A673 (cell line): ENCODE results near the gene LAMB4. TPM values are rescaled to one million over a fixed set of nuclear protein-coding genes. Genes with fewer than 3 reads are reported as not detected.

ENCODE experiments used
- BruUV-seq: library from RNA; stranded (reverse); fragments of 400-500 nt; replicated peaks from 2 replicates; lab custom pipeline; 2021; lab: Mats Ljungman, UMichigan
- CTCF ChIA-PET: fragments of 300-600 bp; sonication (Branson Sonifier 250); formaldehyde crosslinking; loops from one replicate; lab custom pipeline; 2022; ENCODE audit warnings: antibody characterized with exemption; lab: Charles Lee
- POLR2A ChIA-PET: fragments of 300-600 bp; sonication (Branson Sonifier 250); formaldehyde crosslinking; loops from one replicate; lab custom pipeline; 2022; ENCODE audit warnings: antibody characterized with exemption; ENCODE audit not compliant: low non-redundant PET; lab: Charles Lee
- DNase-seq: peaks from one replicate; pipeline ENCODE4 v3.0.0-alpha.2; 2015; ENCODE audit warnings: low spot score
- H3K27ac ChIP-seq: fragments of 200-600 bp; sonication (generic); 2 replicates; pipeline ENCODE4 v1.5.1; 2016; ENCODE audit warnings: mixed run types, low read depth, mild to moderate bottlenecking, mixed read lengths, antibody characterized with exemption, low read length; ENCODE audit not compliant: poor library complexity, severe bottlenecking
- H3K27me3 ChIP-seq: fragments of 200-600 bp; sonication (generic); replicated peaks from 2 replicates; pipeline ENCODE4 v1.6.1; 2017; ENCODE audit warnings: mixed run types, low read depth, mild to moderate bottlenecking, mixed read lengths, antibody characterized with exemption, low read length; ENCODE audit not compliant: insufficient read depth, poor library complexity
- H3K36me3 ChIP-seq: fragments of 200-600 bp; sonication (generic); 2 replicates; pipeline ENCODE4 v1.6.1; 2016; ENCODE audit warnings: mixed run types, mild to moderate bottlenecking, mixed read lengths, antibody characterized with exemption, low read length; ENCODE audit not compliant: insufficient read depth, poor library complexity, severe bottlenecking
- H3K4me1 ChIP-seq: fragments of 200-600 bp; sonication (generic); 2 replicates; pipeline ENCODE4 v1.6.1; 2017; ENCODE audit warnings: mixed run types, mild to moderate bottlenecking, mixed read lengths, antibody characterized with exemption, low read length; ENCODE audit not compliant: insufficient read depth, poor library complexity, severe bottlenecking
- H3K4me3 ChIP-seq: fragments of 200-600 bp; sonication (generic); 2 replicates; pipeline ENCODE4 v1.5.1; 2016; ENCODE audit warnings: low read depth, mixed run types, mild to moderate bottlenecking, mixed read lengths, low read length; ENCODE audit not compliant: poor library complexity, severe bottlenecking
- H3K9me3 ChIP-seq: fragments of 200-600 bp; sonication (generic); 2 replicates; pipeline ENCODE4 v1.6.1; 2016; ENCODE audit warnings: mixed run types, low read depth, mild to moderate bottlenecking, mixed read lengths, antibody characterized with exemption, low read length; ENCODE audit not compliant: poor library complexity, severe bottlenecking
- EZH2 ChIP-seq: fragments of 200-600 bp; sonication (generic); IDR thresholded peaks from 2 replicates; pipeline ENCODE4 v1.6.1; 2017; ENCODE audit warnings: borderline replicate concordance, low read depth, mild to moderate bottlenecking, mixed read lengths, antibody characterized with exemption, low read length; ENCODE audit not compliant: poor library complexity, severe bottlenecking
- intact Hi-C: fragments of 100-400 bp; cut with micrococcal nuclease; formaldehyde crosslinking; loops from one replicate; pipeline ENCODE4 v1.10.0; 2022; ENCODE audit not compliant: unreplicated experiment
- total RNA-seq: library from RNA; stranded (reverse); gene quantifications from 2 replicates; pipeline ENCODE4 v1.2.3, GENCODE V29; 2021
- TF ChIP-seq, protein P1 (sequence below): fragments of 300-800, 200-600 bp; sonication (generic); conservative IDR thresholded peaks from 2 replicates; pipeline ENCODE4 v1.5.1; 2017; ENCODE audit warnings: low read depth, mild to moderate bottlenecking, antibody characterized with exemption, low read length, moderate library complexity, mixed read lengths

LAMB4 gene
- total RNA-seq, 1 experiment from 2014 or later: 0.21 TPM

DNA sequence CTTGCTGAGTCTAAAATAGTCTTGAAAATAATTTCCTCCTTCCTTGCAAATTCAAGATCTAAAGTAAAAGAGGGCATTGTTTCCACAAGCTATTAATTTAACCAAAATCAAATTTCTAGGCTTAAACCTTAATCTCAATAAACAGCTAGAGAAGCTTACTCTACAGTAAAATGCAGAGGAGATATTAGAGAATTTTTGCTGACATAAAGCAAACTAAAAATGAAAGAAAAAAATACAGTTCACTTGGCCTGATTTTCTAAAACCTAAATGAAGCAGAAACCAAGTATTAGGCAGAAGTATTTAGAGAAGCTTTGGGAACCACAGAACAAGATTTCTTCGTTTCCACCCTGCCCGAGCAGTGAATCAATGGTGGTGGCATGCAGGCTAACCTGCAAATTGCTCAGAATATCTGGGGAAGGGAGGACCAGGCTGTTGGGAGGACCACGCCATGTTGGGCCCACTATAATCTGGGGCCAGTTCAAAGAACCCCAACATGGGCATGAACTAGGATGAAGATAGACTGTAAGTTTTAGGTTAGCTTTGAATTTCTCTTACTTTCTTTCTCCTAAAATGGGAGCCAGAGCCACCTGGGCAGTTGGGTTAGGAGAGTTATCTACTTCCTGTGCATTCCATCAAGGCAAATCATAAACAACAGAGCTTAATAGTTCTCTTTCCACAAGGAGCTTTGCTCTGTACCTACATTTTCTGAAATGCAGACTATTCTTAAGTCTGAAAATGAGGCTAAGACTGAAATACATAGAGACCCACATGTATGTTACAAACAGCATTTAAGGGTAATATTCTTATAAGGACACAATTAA is 131.3 kb downstream of the LAMB4 start:
- CTCF ChIA-PET: no interaction called here
- BruUV-seq: no TSS peak

DNA sequence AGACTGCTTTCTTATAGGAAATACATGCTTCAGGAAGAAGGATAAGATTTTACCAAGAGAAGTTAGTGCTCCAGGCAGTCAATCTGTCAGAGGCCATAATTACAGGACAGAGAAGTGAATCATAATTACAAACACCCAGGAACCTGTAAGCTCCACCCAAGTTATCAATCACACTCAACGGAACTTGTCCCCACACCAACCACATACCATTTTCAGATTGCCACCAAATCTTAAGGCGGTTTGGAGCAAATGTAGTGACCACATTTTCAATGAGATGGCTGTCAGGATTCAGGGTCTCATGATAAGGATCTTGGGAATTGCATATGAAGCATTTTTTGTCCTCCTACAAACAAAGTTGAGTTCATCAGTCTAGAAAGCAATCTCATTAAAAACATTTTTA is 132.0 kb downstream of the LAMB4 start:
- intact Hi-C loops: no loop called here
- H3K4me3 ChIP-seq: no peak overlapping the region
- DNase-seq: no peak
- TF ChIP-seq EZH2: no peak
- TF ChIP-seq, protein P1, sequence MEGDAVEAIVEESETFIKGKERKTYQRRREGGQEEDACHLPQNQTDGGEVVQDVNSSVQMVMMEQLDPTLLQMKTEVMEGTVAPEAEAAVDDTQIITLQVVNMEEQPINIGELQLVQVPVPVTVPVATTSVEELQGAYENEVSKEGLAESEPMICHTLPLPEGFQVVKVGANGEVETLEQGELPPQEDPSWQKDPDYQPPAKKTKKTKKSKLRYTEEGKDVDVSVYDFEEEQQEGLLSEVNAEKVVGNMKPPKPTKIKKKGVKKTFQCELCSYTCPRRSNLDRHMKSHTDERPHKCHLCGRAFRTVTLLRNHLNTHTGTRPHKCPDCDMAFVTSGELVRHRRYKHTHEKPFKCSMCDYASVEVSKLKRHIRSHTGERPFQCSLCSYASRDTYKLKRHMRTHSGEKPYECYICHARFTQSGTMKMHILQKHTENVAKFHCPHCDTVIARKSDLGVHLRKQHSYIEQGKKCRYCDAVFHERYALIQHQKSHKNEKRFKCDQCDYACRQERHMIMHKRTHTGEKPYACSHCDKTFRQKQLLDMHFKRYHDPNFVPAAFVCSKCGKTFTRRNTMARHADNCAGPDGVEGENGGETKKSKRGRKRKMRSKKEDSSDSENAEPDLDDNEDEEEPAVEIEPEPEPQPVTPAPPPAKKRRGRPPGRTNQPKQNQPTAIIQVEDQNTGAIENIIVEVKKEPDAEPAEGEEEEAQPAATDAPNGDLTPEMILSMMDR: no peak
- H3K36me3 ChIP-seq: peaks cover 35% of the 10 kb centered on the region
- ChIA-PET CTCF (no interaction called here), POLR2A (no interaction called here)
- H3K27me3 ChIP-seq: no peaks in the 10 kb centered on the region
- H3K9me3 ChIP-seq: no peaks in the 10 kb centered on the region
- H3K27ac ChIP-seq: peak overlapping the region; percentile 24
- BruUV-seq: no TSS peak
- peaks cover 79% of the 10 kb centered on the region for H3K4me1 ChIP-seq

More for the DNA sequence above, 131.3 kb downstream of the LAMB4 start:
- Histone ChIP-seq H3K9me3 (no peaks in the 10 kb centered on the region), H3K27ac (peak overlapping the region; percentile 24), H3K27me3 (no peaks in the 10 kb centered on the region), H3K36me3 (peaks cover 28% of the 10 kb centered on the region), H3K4me1 (peaks cover 73% of the 10 kb centered on the region), H3K4me3 (no peak overlapping the region)
- POLR2A ChIA-PET: interaction anchor here (0.6 kb wide), 1 partner anchor 91 kb away, joined by 6 read pairs; no protein-coding TSS in a partner anchor
- TF ChIP-seq, protein P1: no peak
- no peak for TF ChIP-seq EZH2
- intact Hi-C loops: no loop called here
- no peak for DNase-seq

DNA sequence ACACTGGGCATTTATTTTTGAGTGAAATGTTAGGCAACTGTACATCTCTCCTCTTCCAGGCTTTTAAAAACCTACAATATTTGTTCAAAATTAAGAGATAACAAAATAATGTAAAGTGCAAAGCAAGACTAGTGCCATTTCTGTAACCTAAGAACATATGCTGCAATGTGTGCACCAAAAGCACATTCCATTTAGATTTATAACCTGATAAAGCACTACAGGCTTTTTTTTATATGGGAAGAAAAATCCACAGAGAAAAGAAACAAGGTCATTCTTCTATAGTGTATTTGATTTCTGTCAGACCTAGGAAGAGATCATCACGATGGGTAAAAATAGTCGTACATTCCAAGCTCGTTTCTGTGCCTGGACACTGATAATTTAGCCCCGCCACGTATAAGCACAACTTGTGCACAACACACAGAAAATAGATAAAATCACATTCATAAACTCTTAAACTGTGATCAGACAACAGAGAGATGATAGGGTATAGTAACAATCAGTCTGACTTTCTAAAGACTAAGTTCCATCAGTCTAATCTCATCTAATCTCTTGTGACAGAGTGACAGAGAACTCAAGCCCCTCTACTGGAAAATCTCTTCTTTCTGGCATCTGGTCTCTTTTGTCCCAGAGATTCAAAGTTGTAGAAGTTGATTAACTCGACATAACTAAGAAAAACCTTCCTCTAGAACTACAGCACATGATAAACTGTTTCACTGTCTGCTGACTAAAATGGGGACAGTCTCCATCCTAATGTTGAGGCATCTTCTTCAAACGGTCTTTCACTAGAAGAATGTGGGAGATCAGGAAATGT is 133.9 kb downstream of the LAMB4 start:
- BruUV-seq: no TSS peak
- Histone ChIP-seq H3K4me1 (peaks cover 77% of the 10 kb centered on the region), H3K9me3 (no peaks in the 10 kb centered on the region), H3K27ac (peak overlapping the region; percentile 90), H3K4me3 (peak overlapping the region; percentile 22), H3K27me3 (no peaks in the 10 kb centered on the region), H3K36me3 (peaks cover 46% of the 10 kb centered on the region)
- DNase-seq: no peak
- TF ChIP-seq, protein P1: no peak
- TF ChIP-seq EZH2: no peak
- ChIA-PET CTCF (no interaction called here), POLR2A (no interaction called here)
- intact Hi-C loops: no loop called here
